ENCODE measurements around the gene UBE2QL1. TPM values are rescaled to one million over a fixed set of nuclear protein-coding genes. Genes with fewer than 3 reads are reported as not detected.

Gene UBE2QL1
- total RNA-seq, 1 experiment from 2014 or later, result not detected

DNA sequence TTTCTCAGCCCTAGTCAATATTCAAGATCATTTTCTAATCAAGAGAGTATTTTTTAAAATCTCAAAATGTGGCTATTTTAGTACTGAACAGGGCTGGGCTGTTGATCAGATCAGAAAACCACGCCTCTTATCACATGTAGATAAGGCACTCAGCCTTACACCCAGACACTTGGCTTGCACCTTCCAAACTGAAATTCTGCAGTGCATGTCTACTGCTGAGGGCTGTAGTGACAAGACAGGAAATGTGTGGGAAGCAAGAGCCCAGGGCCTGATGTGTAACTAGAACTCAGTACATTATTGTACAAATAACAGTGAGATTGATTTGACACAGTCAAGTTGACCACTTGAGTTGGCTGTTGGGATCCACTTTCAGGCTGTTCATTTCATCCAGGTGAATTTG is 48.6 kb downstream of the UBE2QL1 start:
- Histone ChIP-seq H3K9me3 (ENCODE audit: control insufficient read depth in 1 of 2, insufficient read depth in 1 of 2, low read depth in 1 of 2, low read length in 2 of 2) (no peaks in the 10 kb centered on the region), H3K4me1 (ENCODE audit: control insufficient read depth in 1 of 2, insufficient read depth in 2 of 2, low read length in 2 of 2) (no peaks in the 10 kb centered on the region), H3K27me3 (ENCODE audit: insufficient read depth, low read length) (peaks cover 51% of the 10 kb centered on the region), H3K9ac (ENCODE audit: low read length) (no peak overlapping the region), H4K20me1 (ENCODE audit: insufficient read depth) (no peaks in the 10 kb centered on the region), H3K9me2 (ENCODE audit: insufficient read depth) (no peaks in the 10 kb centered on the region), H3K27ac (ENCODE audit: low read depth, low read length) (no peak overlapping the region), H3K36me3 (ENCODE audit: control insufficient read depth in 1 of 2, insufficient read depth in 2 of 2, low read length in 2 of 2) (no peaks in the 10 kb centered on the region), H3K4me2 (ENCODE audit: low read length) (no peak overlapping the region), H2AFZ (ENCODE audit: low read depth, low read length, poor library complexity, severe bottlenecking) (no peak overlapping the region), H3K79me2 (ENCODE audit: insufficient read depth, low read length) (no peaks in the 10 kb centered on the region), H3K4me3 (replicated peaks in 1 of 2; ENCODE audit: low read depth in 1 of 2, low read length in 2 of 2) (no peak overlapping the region)
- TF ChIP-seq, protein P1, sequence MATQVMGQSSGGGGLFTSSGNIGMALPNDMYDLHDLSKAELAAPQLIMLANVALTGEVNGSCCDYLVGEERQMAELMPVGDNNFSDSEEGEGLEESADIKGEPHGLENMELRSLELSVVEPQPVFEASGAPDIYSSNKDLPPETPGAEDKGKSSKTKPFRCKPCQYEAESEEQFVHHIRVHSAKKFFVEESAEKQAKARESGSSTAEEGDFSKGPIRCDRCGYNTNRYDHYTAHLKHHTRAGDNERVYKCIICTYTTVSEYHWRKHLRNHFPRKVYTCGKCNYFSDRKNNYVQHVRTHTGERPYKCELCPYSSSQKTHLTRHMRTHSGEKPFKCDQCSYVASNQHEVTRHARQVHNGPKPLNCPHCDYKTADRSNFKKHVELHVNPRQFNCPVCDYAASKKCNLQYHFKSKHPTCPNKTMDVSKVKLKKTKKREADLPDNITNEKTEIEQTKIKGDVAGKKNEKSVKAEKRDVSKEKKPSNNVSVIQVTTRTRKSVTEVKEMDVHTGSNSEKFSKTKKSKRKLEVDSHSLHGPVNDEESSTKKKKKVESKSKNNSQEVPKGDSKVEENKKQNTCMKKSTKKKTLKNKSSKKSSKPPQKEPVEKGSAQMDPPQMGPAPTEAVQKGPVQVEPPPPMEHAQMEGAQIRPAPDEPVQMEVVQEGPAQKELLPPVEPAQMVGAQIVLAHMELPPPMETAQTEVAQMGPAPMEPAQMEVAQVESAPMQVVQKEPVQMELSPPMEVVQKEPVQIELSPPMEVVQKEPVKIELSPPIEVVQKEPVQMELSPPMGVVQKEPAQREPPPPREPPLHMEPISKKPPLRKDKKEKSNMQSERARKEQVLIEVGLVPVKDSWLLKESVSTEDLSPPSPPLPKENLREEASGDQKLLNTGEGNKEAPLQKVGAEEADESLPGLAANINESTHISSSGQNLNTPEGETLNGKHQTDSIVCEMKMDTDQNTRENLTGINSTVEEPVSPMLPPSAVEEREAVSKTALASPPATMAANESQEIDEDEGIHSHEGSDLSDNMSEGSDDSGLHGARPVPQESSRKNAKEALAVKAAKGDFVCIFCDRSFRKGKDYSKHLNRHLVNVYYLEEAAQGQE (IDR thresholded peaks at IDR 0.05; ENCODE audit: low read depth), result no peak
- TF ChIP-seq SP1 (IDR thresholded peaks at IDR 0.05; ENCODE audit: low read depth), result no peak
- TF ChIP-seq SRF (IDR thresholded peaks at IDR 0.05; ENCODE audit: low read depth), result no peak
- TF ChIP-seq, protein P2, sequence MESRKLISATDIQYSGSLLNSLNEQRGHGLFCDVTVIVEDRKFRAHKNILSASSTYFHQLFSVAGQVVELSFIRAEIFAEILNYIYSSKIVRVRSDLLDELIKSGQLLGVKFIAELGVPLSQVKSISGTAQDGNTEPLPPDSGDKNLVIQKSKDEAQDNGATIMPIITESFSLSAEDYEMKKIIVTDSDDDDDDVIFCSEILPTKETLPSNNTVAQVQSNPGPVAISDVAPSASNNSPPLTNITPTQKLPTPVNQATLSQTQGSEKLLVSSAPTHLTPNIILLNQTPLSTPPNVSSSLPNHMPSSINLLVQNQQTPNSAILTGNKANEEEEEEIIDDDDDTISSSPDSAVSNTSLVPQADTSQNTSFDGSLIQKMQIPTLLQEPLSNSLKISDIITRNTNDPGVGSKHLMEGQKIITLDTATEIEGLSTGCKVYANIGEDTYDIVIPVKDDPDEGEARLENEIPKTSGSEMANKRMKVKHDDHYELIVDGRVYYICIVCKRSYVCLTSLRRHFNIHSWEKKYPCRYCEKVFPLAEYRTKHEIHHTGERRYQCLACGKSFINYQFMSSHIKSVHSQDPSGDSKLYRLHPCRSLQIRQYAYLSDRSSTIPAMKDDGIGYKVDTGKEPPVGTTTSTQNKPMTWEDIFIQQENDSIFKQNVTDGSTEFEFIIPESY (IDR thresholded peaks at IDR 0.05; ENCODE audit: extremely low read depth, insufficient replicate concordance, low read length), result no peak
- TF ChIP-seq JUND (IDR thresholded peaks at IDR 0.05), result no peak
- TF ChIP-seq TCF7L2 (IDR thresholded peaks at IDR 0.05; ENCODE audit: borderline replicate concordance, extremely low read depth, insufficient read depth, insufficient read length), result no peak
- TF ChIP-seq POLR2A (IDR thresholded peaks at IDR 0.05; ENCODE audit: borderline replicate concordance, extremely low read depth, insufficient read depth, insufficient read length), result no peak
- TF ChIP-seq, protein P3, sequence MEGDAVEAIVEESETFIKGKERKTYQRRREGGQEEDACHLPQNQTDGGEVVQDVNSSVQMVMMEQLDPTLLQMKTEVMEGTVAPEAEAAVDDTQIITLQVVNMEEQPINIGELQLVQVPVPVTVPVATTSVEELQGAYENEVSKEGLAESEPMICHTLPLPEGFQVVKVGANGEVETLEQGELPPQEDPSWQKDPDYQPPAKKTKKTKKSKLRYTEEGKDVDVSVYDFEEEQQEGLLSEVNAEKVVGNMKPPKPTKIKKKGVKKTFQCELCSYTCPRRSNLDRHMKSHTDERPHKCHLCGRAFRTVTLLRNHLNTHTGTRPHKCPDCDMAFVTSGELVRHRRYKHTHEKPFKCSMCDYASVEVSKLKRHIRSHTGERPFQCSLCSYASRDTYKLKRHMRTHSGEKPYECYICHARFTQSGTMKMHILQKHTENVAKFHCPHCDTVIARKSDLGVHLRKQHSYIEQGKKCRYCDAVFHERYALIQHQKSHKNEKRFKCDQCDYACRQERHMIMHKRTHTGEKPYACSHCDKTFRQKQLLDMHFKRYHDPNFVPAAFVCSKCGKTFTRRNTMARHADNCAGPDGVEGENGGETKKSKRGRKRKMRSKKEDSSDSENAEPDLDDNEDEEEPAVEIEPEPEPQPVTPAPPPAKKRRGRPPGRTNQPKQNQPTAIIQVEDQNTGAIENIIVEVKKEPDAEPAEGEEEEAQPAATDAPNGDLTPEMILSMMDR (IDR thresholded peaks at IDR 0.05 in 2 of 3, conservative IDR thresholded peaks at IDR 0.05 in 1 of 3; ENCODE audit: borderline replicate concordance in 1 of 3, insufficient read depth in 1 of 3, low read depth in 2 of 3, low read length in 2 of 3), result no peak
- no peak for TF ChIP-seq YY1 (IDR thresholded peaks at IDR 0.05; ENCODE audit: extremely low read depth, insufficient replicate concordance, low read depth, low read length)
- TF ChIP-seq RAD21 (IDR thresholded peaks at IDR 0.05; ENCODE audit: low read depth), result no peak
- TF ChIP-seq CBX3 (IDR thresholded peaks at IDR 0.05; ENCODE audit: low read depth), result no peak
- TF ChIP-seq, protein P4, sequence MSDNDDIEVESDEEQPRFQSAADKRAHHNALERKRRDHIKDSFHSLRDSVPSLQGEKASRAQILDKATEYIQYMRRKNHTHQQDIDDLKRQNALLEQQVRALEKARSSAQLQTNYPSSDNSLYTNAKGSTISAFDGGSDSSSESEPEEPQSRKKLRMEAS (IDR thresholded peaks at IDR 0.05), result no peak
- TF ChIP-seq CEBPB (IDR thresholded peaks at IDR 0.05; ENCODE audit: low read depth), result no peak
- ATAC-seq, result no peak
- POLR2A ChIA-PET, result no interaction called here
- intact Hi-C loops (cut with micrococcal nuclease), result no loop called here
- BruUV-seq (replicated peaks), result no TSS peak
- DNase-seq (ENCODE audit: low read depth, low spot score), result no peak
- CTCF ChIA-PET, result no interaction called here
- RAD21 ChIA-PET (ENCODE audit: low non-redundant PET in 1 of 2, low total read pairs in 2 of 2, uncharacterized antibody in 2 of 2, unreplicated experiment in 2 of 2), result no interaction called here

Data from HCT116 (cell line).